Testis (tissue), 3 donors: ENCODE results near the gene PIM3. TPM values are rescaled to one million over a fixed set of nuclear protein-coding genes. Genes with fewer than 3 reads are reported as not detected.
"Not testable (repeated sequence)": the region's sequence is repeated elsewhere in the genome, so short reads cannot be mapped to it uniquely, and the experiment has no call there.

Experiments used
- DNase-seq: peaks from one replicate; pipeline ENCODE4 v3.0.0-alpha.2; 2019
- H3K27ac ChIP-seq, 2 donors: fragments of 200-600 bp; sonication (generic); one replicate each; pipeline ENCODE4 v1.5.1; 2019
- H3K27me3 ChIP-seq: fragments of 200-600 bp; sonication (generic); one replicate; pipeline ENCODE4 v1.5.1; 2019
- H3K36me3 ChIP-seq: fragments of 200-600 bp; sonication (generic); one replicate; pipeline ENCODE4 v1.5.1; 2017; ENCODE audit warnings: low read depth; ENCODE audit errors: missing control alignments
- H3K4me1 ChIP-seq: fragments of 200-600 bp; sonication (generic); one replicate; pipeline ENCODE4 v1.5.1; 2019
- H3K4me3 ChIP-seq, 2 donors: fragments of 200-600 bp; sonication (generic); one replicate each; pipeline ENCODE4 v1.5.1; 2017 to 2019
- H3K9me3 ChIP-seq: fragments of 200-600 bp; sonication (generic); one replicate; pipeline ENCODE4 v1.5.1; 2017
- CTCF ChIP-seq, 3 experiments: fragments of 450-650 bp in 2 of 3; fragments of 200-600 bp in 1 of 3; sonication (generic) in 1 of 3; IDR thresholded peaks; one replicate each; pipeline ENCODE4 v1.5.1; 2016 to 2019; ENCODE audit warnings: antibody characterized with exemption in 3 of 3, mild to moderate bottlenecking in 2 of 3, moderate library complexity in 1 of 3
- POLR2A ChIP-seq: fragments of 450-650 bp; IDR thresholded peaks from one replicate; pipeline ENCODE4 v1.6.1; 2017; ENCODE audit warnings: antibody characterized with exemption, mild to moderate bottlenecking, moderate library complexity
- WGBS, 2 donors: methylation state at CpG; one replicate each; pipeline ENCODE4 v1.1.5; 2018; 5-methylcytosine and 5-hydroxymethylcytosine counted together
- intact Hi-C: fragments of 100-400 bp; cut with DNase I; formaldehyde crosslinking; loops from one replicate; pipeline ENCODE4 v1.15.1; 2023; ENCODE audit warnings: low total_unique reads
- polyA plus RNA-seq: library from polyadenylated mRNA; stranded (reverse); fragments of 350-450 nt; fragmentation: Illumina TruSeq; extraction: RNeasy Lipid Tissue Mini Kit (QIAGEN cat#74804); gene quantifications from one replicate; pipeline ENCODE4 v1.2.3, GENCODE V29; 2014; ENCODE audit warnings: low read depth, low replicate concordance; ENCODE audit not compliant: insufficient read depth
- total RNA-seq, 2 donors: library from RNA; depleted of rRNA; stranded (reverse); fragments of >200 nt; gene quantifications; one replicate each; pipeline ENCODE4 v1.2.3, GENCODE V29; 2016

Gene PIM3
- total and polyA plus RNA-seq, 3 donors from 2014 or later: 50.8 to 89.9 (median 68.2) TPM

- Histone ChIP-seq H3K27ac (peak overlapping the region in 1 of 2 donors; percentile 30), H3K27me3 (no peaks in the 10 kb centered on the region), H3K9me3 (no peaks in the 10 kb centered on the region), H3K4me1 (no peaks in the 10 kb centered on the region), H3K4me3 (peak overlapping the region; percentile 39 to 53), H3K36me3 (no peaks in the 10 kb centered on the region)
- DNase-seq: no peak
- intact Hi-C loops: no loop called here
- TF ChIP-seq POLR2A: no peak
- TF ChIP-seq CTCF (IDR thresholded peaks at IDR 0.05): peak in 1 of 3 experiments; percentile 46
- WGBS, 2 donors: 2 to 12% methylated on average over 22 to 57 of the region's 90 CpGs
Measured at GRCh38 chr22:49983148-49984042, 22.8 kb downstream of the PIM3 start.

GRCh38 chr22:49986325-49986724 lies 25.8 kb downstream of the PIM3 start:
- Histone ChIP-seq H3K27ac (no peak overlapping the region), H3K9me3 (no peaks in the 10 kb centered on the region), H3K4me3 (no peak overlapping the region), H3K36me3 (no peaks in the 10 kb centered on the region), H3K4me1 (no peaks in the 10 kb centered on the region), H3K27me3 (no peaks in the 10 kb centered on the region)
- TF ChIP-seq POLR2A: no peak
- no peak for TF ChIP-seq CTCF (IDR thresholded peaks at IDR 0.05)
- 96 to 98% methylated on average over 2 of the region's 2 CpGs for WGBS, 2 donors
- no peak for DNase-seq
- intact Hi-C loops: no loop called here

GRCh38 chr22:49989826-49990225 lies 29.3 kb downstream of the PIM3 start:
- intact Hi-C loops, H3K36me3 ChIP-seq, H3K27me3 ChIP-seq, DNase-seq, H3K4me3 ChIP-seq, H3K4me1 ChIP-seq, H3K27ac ChIP-seq, H3K9me3 ChIP-seq: not testable (repeated sequence)
- WGBS, 2 donors: 89% methylated on average over 23 to 24 of the region's 24 CpGs

GRCh38 chr22:49991167-49991566 lies 30.6 kb downstream of the PIM3 start:
- no peaks in the 10 kb centered on the region for H3K27me3 ChIP-seq
- no peaks in the 10 kb centered on the region for H3K9me3 ChIP-seq
- H3K36me3 ChIP-seq: no peaks in the 10 kb centered on the region
- intact Hi-C loops: no loop called here
- no peak for DNase-seq
- WGBS, 2 donors: 89 to 91% methylated on average over 6 of the region's 6 CpGs
- no peak overlapping the region for H3K27ac ChIP-seq
- no peak overlapping the region for H3K4me3 ChIP-seq
- no peaks in the 10 kb centered on the region for H3K4me1 ChIP-seq
- no peak for TF ChIP-seq CTCF (IDR thresholded peaks at IDR 0.05)
- no peak for TF ChIP-seq POLR2A

GRCh38 chr22:49991907-49992533 lies 31.4 kb downstream of the PIM3 start:
- TF ChIP-seq POLR2A (no peak), CTCF (IDR thresholded peaks at IDR 0.05) (no peak)
- Histone ChIP-seq H3K9me3 (no peaks in the 10 kb centered on the region), H3K4me1 (no peaks in the 10 kb centered on the region), H3K4me3 (no peak overlapping the region), H3K27ac (no peak overlapping the region), H3K27me3 (no peaks in the 10 kb centered on the region), H3K36me3 (no peaks in the 10 kb centered on the region)
- 88 to 91% methylated on average over 7 of the region's 7 CpGs for WGBS, 2 donors
- intact Hi-C loops: no loop called here
- DNase-seq: no peak
